Right lobe of liver (tissue), 4 donors: ENCODE results near the gene NKAIN1.

Experiments used
- CTCF ChIP-seq, 4 donors: fragments of 200-600 bp in 3 of 4; fragments of 450-650 bp in 1 of 4; IDR thresholded peaks; one replicate each; pipeline versions ENCODE4 v1.5.1 to v1.8.0; 2016 to 2022; ENCODE audit warnings: antibody characterized with exemption in 4 of 4, mild to moderate bottlenecking in 2 of 4
- POLR2A ChIP-seq: fragments of 450-650 bp; IDR thresholded peaks from one replicate; pipeline ENCODE4 v1.6.1; 2017; ENCODE audit warnings: antibody characterized with exemption, mild to moderate bottlenecking
- donor health status: DM: no; HTN: no; CAD: no.
- donor health status: DM: no; HTN: no; CAD: no.
- donor health status: DM: no; HTN: yes; CAD: no.

- TF ChIP-seq CTCF (IDR thresholded peaks at IDR 0.05) (no peak), POLR2A (no peak)
Observed at GRCh38 chr1:31230378-31230777, 9.3 kb downstream of the NKAIN1 start.
